Stimulated activated CD8-positive, alpha-beta memory T cell treated with anti-CD3 and anti-CD28 coated beads, Interleukin-2, amount 100 ng/mL, for 48 hours (primary cell): ENCODE results near the gene BAIAP3.
"Not testable (repeated sequence)": the region's sequence is repeated elsewhere in the genome, so short reads cannot be mapped to it uniquely, and the experiment has no call there.

Source experiments
- DNase-seq, 2 donors: peaks; one replicate each; pipeline ENCODE4 v3.0.0-alpha.2; 2020; ENCODE audit warnings: low read depth in 2 of 2

Gene BAIAP3, protein sequence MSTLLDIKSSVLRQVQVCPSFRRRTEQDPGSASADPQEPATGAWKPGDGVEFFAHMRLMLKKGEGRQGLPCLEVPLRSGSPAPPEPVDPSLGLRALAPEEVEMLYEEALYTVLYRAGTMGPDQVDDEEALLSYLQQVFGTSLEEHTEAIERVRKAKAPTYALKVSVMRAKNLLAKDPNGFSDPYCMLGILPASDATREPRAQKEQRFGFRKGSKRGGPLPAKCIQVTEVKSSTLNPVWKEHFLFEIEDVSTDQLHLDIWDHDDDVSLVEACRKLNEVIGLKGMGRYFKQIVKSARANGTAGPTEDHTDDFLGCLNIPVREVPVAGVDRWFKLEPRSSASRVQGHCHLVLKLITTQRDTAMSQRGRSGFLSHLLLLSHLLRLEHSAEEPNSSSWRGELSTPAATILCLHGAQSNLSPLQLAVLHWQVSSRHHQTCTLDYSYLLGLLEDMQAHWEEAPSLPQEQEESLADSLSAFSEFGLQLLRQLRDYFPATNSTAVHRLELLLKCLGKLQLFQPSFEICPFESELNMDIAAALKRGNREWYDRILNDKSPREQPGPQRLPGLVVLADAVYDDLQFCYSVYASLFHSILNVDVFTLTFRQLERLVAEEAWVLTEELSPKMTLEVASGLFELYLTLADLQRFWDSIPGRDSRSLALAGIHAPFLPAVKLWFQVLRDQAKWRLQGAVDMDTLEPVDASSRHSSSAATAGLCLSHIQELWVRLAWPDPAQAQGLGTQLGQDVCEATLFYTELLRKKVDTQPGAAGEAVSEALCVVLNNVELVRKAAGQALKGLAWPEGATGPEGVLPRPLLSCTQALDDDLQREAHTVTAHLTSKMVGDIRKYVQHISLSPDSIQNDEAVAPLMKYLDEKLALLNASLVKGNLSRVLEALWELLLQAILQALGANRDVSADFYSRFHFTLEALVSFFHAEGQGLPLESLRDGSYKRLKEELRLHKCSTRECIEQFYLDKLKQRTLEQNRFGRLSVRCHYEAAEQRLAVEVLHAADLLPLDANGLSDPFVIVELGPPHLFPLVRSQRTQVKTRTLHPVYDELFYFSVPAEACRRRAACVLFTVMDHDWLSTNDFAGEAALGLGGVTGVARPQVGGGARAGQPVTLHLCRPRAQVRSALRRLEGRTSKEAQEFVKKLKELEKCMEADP

DNA sequence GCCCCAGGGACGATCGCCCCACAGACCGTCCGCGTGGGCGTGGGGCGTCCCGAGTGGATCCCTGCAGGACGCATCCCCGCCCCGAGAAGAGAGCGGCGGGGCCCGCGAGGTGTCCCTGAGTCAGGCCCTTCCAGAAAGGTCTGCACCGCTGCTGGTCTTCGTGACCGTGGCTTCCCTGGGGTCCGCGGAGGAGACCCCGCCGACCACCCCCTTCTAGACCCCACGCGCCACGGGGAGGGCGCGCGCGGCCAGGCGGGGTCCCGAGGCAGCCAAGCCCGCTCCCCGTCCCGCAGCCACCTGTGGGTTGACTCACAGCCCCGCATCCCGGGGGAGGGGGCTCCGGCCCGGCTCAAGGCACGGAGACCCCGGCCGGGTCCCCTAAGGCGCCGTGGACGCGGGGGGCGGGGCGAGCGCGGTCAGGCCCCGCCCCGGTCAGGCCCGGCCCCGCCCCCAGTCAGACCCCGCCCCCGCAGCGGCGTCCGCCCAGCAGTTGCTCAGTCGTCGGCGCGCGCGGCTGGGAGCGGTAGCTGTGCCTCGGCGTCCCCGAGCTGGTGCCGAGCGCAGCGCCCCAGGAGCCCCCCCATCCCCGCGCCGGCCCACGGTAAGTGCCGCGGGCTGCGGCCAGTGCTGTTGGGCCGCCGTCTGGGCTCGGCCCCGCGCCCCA is at the start of gene BAIAP3:
TSS of gene BAIAP3 (plus strand) at position 497 of the 664 bp plus-strand sequence. CDS start 4,905 bp downstream, outside the sequence.
- DNase-seq = peak; percentile 32 to 49

GRCh38 chr16:1283996-1284616 is 49.3 kb upstream of the BAIAP3 start:
- DNase-seq = no peak

DNA sequence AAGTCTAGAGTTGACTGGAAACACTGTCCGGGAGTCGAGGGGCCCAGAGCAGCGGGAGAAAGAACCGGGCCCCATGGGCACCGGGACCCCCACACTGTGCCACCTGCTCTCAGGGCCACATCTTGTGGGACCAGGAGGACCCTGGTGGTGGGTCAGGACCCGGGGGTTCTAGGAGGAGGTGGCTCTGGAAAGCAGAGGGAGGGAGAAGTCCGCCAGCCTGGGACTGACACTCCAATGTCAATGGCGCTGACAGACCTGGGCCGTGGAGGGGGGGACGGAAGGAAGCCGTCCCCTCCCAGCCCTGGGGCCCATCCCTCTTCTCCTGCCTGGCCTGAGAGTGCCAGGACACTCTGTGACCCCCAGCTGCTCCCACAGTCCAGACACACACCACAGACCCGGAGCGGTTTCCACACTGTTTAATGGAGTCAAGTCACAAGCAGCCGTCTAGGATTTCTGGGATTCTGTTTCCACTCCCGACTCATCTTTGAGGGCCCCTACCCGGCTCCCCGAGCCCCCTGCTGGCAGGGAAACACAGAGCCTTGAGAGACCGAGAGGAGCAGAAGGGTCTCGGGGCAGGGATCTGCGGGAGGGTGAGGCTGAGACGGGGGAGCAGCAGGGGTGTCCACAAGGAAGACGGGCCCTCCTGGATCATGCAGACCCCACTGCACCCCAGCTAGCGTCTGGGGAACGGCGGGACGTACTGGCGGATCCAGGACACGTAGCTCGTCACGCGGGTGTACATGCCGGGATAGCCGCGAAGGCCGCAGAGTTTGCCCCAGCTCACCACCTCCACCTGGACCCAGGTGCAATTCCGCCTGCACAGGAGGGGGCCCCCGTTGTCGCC is 47.6 kb upstream of the BAIAP3 start:
- DNase-seq = no peak

DNA sequence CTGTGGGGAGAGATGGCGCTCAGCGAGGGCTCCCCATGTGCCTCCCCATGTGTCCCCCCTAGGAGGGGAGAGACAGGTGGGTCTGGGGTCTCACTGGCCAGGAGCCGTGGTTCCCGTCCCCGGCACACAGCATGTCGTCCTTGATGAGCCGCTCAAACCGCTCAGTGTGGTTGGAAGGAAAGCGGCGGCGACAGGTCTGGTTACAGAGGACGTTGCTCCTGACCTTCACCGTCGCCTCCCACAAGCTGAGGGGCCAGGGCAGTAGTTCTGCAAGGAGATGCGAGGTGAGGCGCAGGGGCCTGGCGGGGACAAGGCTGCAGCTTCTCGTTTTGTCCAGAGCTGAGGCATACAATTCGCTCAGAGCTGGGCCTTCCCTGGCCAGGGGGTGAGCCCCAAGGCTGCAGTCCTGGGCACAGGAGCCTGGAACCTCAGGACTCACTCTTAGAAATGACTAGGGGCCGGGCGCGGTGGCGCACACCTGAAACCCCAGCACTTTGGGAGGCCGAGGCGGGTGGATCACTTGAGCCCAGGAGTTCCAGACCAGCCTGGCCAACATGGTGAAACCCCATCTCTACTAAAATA is 46.8 kb upstream of the BAIAP3 start:
- no peak for DNase-seq

GRCh38 chr16:1287982-1288670 is 45.3 kb upstream of the BAIAP3 start:
- DNase-seq = no peak

GRCh38 chr16:1288813-1289476 is 44.5 kb upstream of the BAIAP3 start:
- no peak for DNase-seq

- DNase-seq = no peak
These were observed 44.0 kb upstream of the BAIAP3 start for GRCh38 chr16:1289477-1289866.

- no peak for DNase-seq
These were observed 43.4 kb upstream of the BAIAP3 start for GRCh38 chr16:1290063-1290501.

DNA sequence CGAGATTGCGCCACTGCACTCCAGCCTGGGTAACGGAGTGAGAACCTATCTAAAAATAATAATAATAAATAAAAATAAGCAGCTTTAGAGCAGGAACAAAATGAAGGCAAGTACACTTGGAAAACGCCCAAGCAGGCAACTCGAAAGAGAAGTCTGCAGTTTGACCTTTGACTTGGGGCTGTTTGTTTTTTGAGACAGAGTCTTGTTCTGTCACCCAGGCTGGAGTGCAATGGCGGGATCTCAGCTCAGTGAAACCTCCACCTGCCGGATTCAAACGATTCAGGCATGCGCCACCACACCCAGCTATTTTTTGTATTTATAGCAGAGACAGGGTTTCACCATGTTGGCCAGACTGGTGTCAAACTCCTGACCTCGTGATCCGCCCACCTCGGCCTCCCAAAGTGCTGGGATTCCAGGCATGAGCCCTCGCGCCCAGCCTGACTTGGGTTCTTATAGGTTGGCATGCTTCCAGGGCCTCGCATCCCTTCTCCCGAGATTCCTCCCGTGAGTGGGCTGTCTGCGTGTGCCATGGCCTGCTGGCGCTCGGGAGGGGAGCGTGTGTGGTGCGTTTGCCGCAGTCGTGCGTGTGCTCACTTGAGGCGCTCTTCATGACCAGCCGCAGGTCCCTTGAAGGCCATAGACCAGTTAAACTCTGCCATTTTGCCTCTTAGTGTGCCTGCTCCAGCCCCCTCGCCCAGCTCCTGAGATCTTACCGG is 42.4 kb upstream of the BAIAP3 start:
- no peak for DNase-seq

DNA sequence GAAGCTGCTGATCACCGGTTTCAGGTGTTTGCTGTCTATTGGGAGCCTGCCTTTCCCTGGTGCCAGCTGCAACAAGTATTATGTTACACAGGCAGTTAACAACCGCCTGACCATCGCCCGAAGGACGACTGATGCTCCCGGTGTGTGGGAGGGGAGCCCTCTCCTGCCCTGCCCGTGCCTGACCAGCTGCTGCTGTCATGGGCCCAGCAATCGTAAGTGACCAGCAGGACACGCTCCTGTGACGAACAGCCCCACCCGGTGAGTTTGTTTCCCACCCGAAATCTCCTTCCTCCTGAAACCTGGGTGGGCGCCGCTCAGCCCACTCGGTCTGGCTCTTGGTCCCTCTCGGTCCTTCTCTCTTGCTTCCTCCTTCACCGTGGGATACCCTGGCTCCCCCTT is 41.9 kb upstream of the BAIAP3 start:
- DNase-seq = no peak

GRCh38 chr16:1292208-1292607 is 41.2 kb upstream of the BAIAP3 start:
- DNase-seq = not testable (repeated sequence)

- not testable (repeated sequence) for DNase-seq
These were observed 40.6 kb upstream of the BAIAP3 start for GRCh38 chr16:1292808-1293207.

DNA sequence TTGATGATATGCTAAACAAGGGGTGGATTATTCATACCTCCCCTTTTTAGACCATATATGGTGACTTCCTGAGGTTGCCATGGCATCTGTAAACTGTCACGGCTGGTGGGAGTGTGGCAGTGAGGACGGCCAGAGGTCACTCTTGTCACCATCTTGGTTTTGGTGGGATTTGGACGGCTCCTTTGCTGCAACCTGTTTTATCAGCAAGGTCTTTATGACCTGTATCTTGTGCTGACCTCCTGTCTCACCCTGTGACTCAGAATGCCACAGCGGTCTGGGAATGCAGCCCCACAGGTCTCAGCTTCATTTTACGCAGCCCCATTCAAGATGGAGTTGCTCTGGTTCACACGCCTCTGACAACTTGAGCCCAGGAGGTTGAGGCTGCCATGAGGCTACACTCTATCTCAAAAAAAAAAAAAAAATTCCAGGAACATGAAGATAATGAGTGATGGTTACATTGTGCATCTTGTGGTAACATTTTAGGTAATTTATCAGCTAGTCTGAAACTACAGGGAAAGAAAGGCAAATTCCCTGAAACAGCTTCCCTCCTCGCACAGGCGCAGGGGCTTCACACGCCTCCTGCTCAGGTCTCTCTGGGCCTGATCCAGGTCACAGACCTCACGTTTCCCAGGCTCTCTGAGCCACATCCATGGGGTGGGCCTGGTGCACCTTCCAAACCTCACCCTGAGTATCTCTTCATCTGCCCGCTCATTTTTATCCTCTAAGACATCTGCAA is 39.4 kb upstream of the BAIAP3 start:
- DNase-seq = no peak

DNA sequence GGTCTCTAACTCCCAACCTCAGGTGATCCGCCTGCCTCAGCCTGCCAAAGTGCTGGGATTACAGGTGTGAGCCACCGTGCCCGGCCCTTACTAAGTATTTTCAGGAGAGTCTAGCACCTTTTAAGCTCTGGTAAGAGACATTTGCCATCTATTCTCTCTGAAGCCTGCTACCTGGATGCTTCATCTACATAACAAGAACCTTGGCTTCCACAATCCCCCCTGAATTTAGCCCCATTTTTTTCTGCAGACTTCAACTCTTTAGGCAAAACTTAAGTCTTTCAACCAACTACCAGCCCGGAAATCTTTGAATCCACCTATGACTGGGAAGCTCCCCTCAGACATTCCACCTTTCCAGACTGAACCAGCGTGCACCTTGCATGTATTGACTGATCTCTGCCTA is 38.0 kb upstream of the BAIAP3 start:
- no peak for DNase-seq

- not testable (repeated sequence) for DNase-seq
These were observed 36.8 kb upstream of the BAIAP3 start for GRCh38 chr16:1296688-1297017.

DNA sequence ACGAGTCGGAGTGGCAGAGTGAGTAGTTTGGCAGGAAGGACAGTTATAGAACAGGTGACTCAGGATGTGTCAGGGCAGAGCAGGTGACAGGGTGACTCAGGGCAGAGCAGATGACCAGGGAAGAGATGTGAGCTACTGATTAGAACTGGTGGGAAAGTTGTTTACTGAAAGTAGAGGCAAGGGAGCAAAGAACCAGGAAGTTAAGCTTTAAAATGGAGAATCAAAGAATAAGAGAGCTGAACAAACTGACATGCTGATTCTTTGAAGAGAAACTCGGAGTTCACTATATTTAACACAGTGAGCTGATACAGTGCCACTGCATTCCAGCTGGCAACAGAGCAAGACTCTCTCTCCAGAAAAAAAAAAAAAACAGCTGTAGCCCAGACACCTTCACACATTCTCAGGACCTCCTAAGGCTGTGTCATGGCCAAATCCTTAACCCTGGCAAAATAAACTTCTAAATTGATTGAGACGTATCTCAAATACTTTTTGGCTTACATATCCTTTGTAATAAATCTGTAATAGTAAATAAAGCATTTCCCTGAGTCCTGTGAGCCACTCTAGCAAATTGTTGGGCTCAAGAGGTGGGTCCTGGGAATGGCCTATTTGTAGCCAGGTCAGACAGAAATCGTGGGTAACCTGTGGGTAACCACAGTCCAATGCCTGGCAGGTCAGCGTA is 36.3 kb upstream of the BAIAP3 start:
- DNase-seq = no peak

DNA sequence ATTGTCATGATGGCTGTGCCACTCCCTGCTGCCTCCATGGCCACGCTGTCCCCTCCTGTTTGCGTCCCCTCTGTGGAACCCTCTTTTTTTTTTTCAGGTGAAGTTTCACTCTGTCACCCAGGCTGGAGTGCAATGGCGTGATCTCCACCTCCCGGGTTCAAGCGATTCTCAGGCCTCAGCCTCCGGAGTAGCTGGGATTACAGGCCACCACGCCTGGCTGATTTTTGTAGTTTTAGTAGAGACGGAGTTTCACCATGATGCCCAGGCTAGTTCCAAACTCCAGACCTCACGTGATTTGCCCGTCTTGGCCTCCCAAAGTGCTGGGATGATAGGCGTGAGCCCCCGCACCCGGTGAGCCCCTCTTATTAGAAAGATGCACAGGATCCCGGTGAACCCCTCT is 35.0 kb upstream of the BAIAP3 start:
- no peak for DNase-seq
